GM10266 (cell line): ENCODE data around the gene LILRB3.

Source experiments
- DNase-seq: peaks from one replicate; pipeline ENCODE4 v3.0.0; 2012; ENCODE audit errors: extremely low spot score
- TF ChIP-seq, protein P1 (sequence below): IDR thresholded peaks from 2 replicates; pipeline ENCODE4 v1.5.1; 2012; ENCODE audit warnings: mild to moderate bottlenecking, low read depth; ENCODE audit not compliant: control insufficient read depth, insufficient read depth; ENCODE audit errors: missing control alignments

Gene LILRB3

DNA sequence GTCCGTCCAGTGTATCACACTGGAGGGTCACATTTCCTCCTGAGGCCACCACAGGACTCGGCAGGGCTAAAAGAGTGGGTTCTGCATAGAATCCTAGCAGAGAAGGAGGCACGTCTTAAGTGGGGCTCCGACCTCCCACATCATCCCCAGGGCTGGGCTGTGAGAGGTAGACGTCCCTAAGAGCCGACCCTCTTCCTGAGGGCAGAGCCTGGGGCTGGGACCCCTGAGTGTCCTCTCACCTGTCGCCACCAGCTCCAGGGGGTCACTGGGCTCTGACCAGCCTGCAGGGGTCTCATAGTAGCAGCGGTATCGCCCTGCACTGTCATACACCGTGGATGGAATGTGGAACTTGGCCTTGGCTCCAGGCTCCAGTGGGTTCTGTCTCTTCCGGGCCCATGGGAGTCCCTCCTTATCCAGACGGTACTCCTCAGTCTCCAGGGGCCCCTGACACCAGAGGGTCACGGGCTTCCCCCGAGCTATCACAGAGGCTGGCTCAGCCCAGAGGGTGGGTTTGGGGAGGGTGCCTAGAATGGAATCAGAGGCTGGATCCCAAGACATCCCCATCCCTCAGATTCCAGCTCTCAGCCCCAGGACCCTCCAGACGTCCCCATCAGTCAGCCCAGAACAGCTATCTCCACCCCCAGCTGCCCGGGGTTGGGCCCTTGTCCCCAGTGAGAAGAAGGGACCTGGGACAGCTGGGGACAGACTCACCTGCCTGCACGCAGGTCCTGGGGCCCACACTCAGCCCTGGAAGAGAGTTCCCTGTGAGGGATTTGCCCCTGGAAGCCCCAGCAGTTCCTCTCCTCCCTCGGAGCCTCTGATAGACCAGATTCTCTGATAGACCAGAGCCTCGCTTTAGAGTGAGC is 33.7 kb upstream of the LILRB3 start:
- TF ChIP-seq, protein P1, sequence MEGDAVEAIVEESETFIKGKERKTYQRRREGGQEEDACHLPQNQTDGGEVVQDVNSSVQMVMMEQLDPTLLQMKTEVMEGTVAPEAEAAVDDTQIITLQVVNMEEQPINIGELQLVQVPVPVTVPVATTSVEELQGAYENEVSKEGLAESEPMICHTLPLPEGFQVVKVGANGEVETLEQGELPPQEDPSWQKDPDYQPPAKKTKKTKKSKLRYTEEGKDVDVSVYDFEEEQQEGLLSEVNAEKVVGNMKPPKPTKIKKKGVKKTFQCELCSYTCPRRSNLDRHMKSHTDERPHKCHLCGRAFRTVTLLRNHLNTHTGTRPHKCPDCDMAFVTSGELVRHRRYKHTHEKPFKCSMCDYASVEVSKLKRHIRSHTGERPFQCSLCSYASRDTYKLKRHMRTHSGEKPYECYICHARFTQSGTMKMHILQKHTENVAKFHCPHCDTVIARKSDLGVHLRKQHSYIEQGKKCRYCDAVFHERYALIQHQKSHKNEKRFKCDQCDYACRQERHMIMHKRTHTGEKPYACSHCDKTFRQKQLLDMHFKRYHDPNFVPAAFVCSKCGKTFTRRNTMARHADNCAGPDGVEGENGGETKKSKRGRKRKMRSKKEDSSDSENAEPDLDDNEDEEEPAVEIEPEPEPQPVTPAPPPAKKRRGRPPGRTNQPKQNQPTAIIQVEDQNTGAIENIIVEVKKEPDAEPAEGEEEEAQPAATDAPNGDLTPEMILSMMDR: no peak
- no peak for DNase-seq

DNA sequence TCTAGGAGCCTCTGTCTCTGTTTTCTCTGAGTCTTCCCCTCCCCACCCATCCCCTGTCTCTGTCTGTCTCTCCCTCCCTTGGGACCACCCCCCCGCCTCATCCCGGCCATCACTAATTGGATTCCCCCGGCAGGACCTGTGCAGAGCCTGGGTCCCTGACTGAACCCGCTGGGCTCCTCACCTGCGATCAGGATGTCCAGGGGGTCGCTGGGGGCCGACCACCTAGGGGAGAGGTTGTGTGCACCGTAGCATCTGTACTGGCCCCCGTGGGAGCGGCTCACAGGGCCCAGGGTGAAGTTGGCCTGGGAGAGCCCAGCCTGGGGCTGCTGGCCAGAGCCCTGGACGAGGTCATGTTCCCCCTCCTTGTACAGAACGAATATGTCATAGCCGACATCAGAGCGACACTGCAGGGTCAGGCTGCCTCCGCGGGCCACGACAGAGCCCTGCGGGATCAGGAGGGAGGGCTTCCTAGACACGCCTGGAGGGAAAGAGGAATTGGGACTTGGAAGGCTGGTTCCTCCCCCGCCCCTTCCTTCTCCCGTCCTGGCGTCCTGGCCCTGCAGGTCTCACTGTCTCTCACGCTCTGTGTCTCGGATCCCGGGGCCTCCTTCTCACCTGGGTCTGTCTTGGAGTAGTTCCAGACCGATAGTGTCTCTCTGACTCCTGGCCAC is 32.4 kb upstream of the LILRB3 start:
- no peak for DNase-seq

DNA sequence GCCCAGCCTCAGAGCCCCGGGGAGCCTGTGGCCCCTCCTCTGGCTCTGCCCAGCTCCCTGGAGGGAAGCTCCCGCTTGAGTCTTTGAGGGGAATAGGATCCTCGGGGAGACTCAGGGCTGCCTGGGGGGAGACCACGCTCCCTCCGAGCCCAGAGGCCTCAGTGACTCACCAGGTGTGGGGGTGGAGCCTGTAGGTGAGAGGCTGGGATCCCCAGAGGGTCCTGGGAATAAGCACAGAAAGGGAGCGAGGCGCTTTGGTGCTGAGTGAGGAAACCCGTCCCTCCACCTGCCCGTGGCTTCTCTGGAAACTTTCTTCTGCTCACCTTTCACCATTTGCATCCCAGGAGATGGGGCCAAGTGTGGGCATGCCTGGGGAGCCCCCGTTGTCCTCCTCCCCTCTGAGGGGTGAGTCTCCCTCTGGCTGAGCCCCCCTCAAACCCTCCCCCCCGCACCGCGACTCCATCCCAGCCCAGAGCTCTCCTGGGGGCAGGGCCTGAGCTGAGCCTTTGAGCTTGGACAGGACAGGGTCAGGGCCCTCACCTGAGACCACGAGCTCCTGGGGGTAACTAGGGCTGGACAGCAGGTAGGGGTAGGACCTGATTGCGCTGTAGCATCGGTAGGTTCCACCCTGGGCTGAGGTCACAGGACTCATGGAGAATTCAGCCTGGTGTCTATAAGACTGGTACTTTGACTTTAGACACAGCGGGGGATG is 31.5 kb upstream of the LILRB3 start:
- TF ChIP-seq, protein P1: no peak
- DNase-seq: no peak

More for the DNA sequence above, 32.4 kb upstream of the LILRB3 start:
- TF ChIP-seq, protein P1: no peak

- TF ChIP-seq, protein P1: no peak
Measured at GRCh38 chr19:54253331-54254194, 30.8 kb upstream of the LILRB3 start.

DNA sequence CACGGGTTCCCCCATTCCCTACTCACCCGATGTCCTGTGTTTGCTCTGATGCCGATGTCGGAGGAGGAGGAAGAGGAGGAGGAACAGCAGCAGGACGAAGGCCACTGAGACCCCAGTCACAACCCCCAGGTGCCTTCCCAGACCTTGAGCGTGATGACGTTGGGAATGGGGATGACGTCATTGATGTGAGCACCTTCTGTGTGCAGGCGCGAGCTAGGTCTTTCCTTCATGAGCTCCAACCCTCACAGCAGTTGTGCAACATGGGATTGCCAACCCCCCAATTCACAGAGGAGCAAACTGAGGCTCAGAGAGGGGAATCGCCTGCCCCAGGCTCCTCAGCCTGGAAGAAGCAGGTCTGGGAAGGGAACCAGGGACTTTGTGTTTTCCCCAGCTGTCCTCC is 30.0 kb upstream of the LILRB3 start:
- TF ChIP-seq, protein P1: no peak
- DNase-seq: no peak

More at GRCh38 chr19:54253331-54254194, 30.8 kb upstream of the LILRB3 start:
- DNase-seq: no peak

DNA sequence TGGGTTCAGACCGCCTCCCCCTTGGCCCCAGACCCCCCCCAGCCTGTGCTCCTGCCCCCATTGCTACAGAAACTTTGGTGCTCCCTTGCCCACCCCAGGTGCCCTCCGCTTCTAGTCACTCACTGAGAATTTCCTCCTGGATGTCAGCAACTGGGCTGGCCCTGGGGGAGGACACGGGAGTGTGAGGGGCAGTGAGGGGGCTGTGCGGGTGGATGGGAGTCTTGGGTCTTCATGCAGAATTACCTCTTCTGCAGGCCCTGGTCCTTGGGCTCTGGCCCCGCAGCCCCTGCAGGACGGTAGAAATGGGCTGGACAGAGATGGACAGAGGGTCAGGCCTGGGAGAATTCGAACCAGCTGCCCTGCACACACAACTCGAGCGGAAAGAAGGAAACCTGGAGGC is 29.4 kb upstream of the LILRB3 start:
- no peak for DNase-seq
- TF ChIP-seq, protein P1: no peak
